ENCODE measurements around the gene KDELR3. TPM values are rescaled to one million over a fixed set of nuclear protein-coding genes. Genes with fewer than 3 reads are reported as not detected.

Gene KDELR3
- total RNA-seq, 2 donors from 2014 or later: 16.8 to 52.9 TPM

DNA sequence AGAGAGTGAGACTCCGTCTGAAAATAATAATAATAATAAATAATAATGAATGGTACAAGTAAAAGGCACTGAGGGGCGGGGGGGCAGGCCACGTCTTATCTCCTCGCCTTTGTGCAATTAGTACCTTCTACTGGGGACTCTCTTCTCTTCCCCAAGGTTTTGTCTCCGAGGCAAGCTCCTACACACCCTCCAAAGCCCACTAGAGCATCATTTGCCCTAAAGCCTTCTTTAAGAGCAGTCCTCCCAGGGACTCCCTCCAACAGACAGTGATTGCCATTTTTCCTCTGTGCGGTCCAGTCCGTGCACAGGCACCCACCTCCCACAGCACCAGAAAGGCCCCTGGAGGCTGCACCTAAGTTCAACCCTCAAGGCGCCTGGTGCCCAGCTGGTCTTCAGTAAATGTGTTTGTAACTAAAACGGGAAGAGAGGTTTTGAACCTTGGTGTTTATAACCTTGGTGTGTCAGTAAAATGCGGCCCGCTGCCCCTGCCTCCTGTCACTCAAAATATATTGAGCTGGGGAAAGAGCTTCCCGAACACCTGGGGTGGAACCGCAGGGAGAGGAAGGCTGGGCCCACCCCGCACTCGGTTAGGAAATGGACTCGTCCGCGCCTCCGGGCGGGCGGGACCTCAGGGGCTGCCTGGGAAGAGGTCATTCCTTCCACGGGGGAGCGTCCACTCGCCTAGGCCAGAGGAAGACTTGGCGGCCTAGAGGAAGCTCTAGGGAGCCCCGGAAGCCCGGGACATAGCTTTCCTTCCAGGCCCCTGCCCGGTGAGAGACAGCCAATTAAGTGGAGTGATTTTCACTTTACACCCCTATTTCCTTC is 4.7 kb upstream of the KDELR3 start:
- H3K4me1 ChIP-seq (ENCODE audit: control insufficient read depth in 1 of 2, low read depth in 2 of 2): peaks cover 0 to 22% of the 10 kb centered on the region in 2 donors
- no peaks in the 10 kb centered on the region for H3K9me3 ChIP-seq
- TF ChIP-seq, protein P1, sequence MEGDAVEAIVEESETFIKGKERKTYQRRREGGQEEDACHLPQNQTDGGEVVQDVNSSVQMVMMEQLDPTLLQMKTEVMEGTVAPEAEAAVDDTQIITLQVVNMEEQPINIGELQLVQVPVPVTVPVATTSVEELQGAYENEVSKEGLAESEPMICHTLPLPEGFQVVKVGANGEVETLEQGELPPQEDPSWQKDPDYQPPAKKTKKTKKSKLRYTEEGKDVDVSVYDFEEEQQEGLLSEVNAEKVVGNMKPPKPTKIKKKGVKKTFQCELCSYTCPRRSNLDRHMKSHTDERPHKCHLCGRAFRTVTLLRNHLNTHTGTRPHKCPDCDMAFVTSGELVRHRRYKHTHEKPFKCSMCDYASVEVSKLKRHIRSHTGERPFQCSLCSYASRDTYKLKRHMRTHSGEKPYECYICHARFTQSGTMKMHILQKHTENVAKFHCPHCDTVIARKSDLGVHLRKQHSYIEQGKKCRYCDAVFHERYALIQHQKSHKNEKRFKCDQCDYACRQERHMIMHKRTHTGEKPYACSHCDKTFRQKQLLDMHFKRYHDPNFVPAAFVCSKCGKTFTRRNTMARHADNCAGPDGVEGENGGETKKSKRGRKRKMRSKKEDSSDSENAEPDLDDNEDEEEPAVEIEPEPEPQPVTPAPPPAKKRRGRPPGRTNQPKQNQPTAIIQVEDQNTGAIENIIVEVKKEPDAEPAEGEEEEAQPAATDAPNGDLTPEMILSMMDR (IDR thresholded peaks at IDR 0.05): no peak
- H3K36me3 ChIP-seq: no peaks in the 10 kb centered on the region
- no peak overlapping the region for H3K27ac ChIP-seq
- DNase-seq (ENCODE audit: low spot score) (no peak), ATAC-seq (ENCODE audit: insufficient number of reproducible peaks, low FRiP score, low read depth) (no peak)
- H3K4me3 ChIP-seq: no peak overlapping the region
- H3K27me3 ChIP-seq (replicated peaks; ENCODE audit: insufficient read depth): peaks cover 3% of the 10 kb centered on the region

DNA sequence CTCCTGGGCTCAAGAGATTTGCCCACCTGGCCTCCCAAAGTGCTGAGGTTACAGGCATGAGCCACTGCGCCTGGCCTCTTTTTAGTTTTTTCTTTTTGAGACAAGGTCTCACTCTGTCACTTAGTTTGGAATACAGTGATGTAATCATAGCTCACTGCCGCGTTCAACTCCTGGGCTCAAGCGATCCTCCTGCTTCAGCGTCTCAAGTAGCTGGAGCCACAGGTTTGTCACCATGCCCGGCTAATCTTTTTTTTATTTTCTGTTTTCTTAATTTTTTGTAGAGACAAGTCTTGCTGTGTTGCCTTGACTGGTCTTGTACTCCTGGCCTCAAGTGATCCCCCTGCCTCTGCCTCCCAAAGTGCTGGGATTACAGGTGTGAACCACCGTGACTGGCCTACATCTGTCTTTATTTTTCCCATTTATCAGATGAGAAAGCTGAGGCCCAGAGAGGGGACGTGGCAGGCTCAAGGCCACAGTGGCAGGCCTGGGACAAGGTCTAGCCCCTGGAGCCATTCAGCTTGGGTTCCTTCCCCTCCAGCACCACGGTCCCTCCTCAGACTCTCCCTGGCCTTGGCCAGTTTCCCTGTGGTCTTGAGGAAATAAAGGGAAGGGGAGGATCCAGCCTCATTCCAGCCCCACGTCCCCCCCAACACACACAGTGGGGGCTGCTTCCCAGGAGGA is 2.8 kb upstream of the KDELR3 start:
- Histone ChIP-seq H3K4me3 (no peak overlapping the region), H3K27me3 (replicated peaks; ENCODE audit: insufficient read depth) (peaks cover 3% of the 10 kb centered on the region), H3K36me3 (no peaks in the 10 kb centered on the region), H3K4me1 (ENCODE audit: control insufficient read depth in 1 of 2, low read depth in 2 of 2) (peaks cover 0 to 34% of the 10 kb centered on the region in 2 donors), H3K9me3 (no peaks in the 10 kb centered on the region), H3K27ac (no peak overlapping the region)
- ATAC-seq (ENCODE audit: insufficient number of reproducible peaks, low FRiP score, low read depth) (no peak), DNase-seq (ENCODE audit: low spot score) (no peak)
- TF ChIP-seq, protein P1 (IDR thresholded peaks at IDR 0.05): no peak

DNA sequence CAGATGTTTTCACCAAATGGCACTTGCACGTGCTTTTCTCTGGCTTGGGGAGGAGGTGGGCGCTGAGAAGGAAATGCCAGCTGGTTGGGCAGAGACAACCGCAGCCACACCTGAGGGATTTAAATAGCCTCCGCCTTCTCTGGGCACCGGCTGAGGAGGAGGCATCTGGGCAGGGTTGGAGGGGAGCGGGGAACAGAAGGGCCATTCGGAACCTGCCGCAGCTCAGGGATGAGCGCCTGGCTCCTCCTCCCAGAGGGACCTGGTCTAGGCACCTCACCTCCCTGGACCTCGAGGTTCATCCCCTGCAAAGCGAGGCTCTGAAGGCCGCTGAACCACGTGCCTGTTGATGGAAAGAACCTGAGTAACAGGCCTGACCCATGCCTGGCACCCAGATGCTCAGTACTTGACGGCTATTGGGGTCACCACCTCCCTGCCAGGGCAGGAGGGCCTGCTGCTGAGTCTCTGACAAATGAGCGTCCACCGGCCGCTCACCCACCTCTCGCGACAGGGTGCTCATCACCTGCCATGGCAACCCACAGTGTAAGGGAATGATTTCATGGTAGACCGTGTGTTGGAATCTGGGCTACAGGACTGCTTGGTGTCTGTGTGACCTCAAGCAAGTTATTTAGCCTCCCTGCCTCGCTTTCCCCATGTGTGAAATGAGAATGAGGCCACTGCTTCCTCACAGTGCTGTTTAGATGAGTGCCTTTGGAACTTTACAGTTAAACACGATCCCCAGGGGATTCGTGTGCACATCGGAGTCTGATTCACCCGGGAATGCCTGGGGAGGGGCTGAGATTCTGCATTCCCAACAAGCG is 2.0 kb upstream of the KDELR3 start:
- H3K27ac ChIP-seq: no peak overlapping the region
- no peak overlapping the region for H3K4me3 ChIP-seq
- no peaks in the 10 kb centered on the region for H3K36me3 ChIP-seq
- no peak for DNase-seq (ENCODE audit: low spot score)
- peaks cover 3% of the 10 kb centered on the region for H3K27me3 ChIP-seq (replicated peaks; ENCODE audit: insufficient read depth)
- no peaks in the 10 kb centered on the region for H3K9me3 ChIP-seq
- peaks cover 0 to 34% of the 10 kb centered on the region in 2 donors for H3K4me1 ChIP-seq (ENCODE audit: control insufficient read depth in 1 of 2, low read depth in 2 of 2)
- TF ChIP-seq, protein P1 (IDR thresholded peaks at IDR 0.05): no peak
- no peak for ATAC-seq (ENCODE audit: insufficient number of reproducible peaks, low FRiP score, low read depth)

DNA sequence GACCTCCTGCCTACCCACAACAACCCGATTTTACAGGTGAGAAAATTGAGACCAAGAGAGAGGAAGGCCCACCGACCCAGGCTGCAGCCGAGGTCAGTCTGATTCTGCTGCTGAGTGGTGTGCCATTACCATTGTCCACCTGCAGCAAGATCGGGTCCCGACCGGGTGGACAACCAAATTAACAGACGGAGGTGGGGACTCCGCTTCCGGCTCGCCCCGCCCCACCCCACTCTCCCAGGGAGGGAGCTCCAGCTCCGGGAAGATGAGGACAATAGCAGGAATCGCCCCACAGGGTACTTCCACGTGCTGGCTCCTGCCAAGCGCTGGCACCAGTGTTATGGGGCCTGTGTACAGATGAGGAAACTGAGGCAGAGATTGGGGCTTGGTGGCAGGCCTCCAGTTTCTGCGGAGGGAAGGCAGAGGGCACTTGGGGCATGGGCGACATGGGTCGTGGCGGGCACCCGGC is 425 bp upstream of the KDELR3 start:
- H3K27me3 ChIP-seq (replicated peaks; ENCODE audit: insufficient read depth): peaks cover 3% of the 10 kb centered on the region
- H3K9me3 ChIP-seq: no peaks in the 10 kb centered on the region
- no peak overlapping the region for H3K27ac ChIP-seq
- ATAC-seq (ENCODE audit: insufficient number of reproducible peaks, low FRiP score, low read depth) (no peak), DNase-seq (ENCODE audit: low spot score) (no peak)
- H3K4me3 ChIP-seq: peak overlapping the region; percentile 90
- no peaks in the 10 kb centered on the region for H3K36me3 ChIP-seq
- H3K4me1 ChIP-seq (ENCODE audit: control insufficient read depth in 1 of 2, low read depth in 2 of 2): peaks cover 0 to 20% of the 10 kb centered on the region in 2 donors
- TF ChIP-seq, protein P1 (IDR thresholded peaks at IDR 0.05): no peak
